Mesothelial cell of epicardium (in vitro differentiated cells): ENCODE data around the gene TXN2. TPM values are rescaled to one million over a fixed set of nuclear protein-coding genes. Genes with fewer than 3 reads are reported as not detected.

Experiments
- DNase-seq, 2 experiments: peaks; one replicate each; pipeline ENCODE4 v3.0.0; 2021; ENCODE audit warnings: low spot score in 2 of 2; ENCODE audit not compliant: unreplicated experiment in 2 of 2
- H3K27ac Mint-ChIP-seq: 2 replicates; pipeline ENCODE4 v1.8.0; 2021; ENCODE audit warnings: mixed read lengths
- H3K27me3 Mint-ChIP-seq: 2 replicates; pipeline ENCODE4 v1.8.0; 2021; ENCODE audit warnings: low read depth, mixed read lengths
- H3K36me3 Mint-ChIP-seq: 2 replicates; pipeline ENCODE4 v1.8.0; 2021; ENCODE audit warnings: mixed read lengths
- H3K4me1 Mint-ChIP-seq: 2 replicates; pipeline ENCODE4 v1.8.0; 2021; ENCODE audit warnings: mixed read lengths
- H3K4me3 Mint-ChIP-seq: 2 replicates; pipeline ENCODE4 v1.8.0; 2021; ENCODE audit warnings: mild to moderate bottlenecking, moderate library complexity, mixed read lengths
- H3K9me3 Mint-ChIP-seq: 2 replicates; pipeline ENCODE4 v1.8.0; 2021; ENCODE audit warnings: mixed read lengths
- CTCF ChIP-seq: fragments of 200-600 bp; sonication (generic); IDR thresholded peaks from one replicate; pipeline ENCODE4 v1.5.0; 2021; ENCODE audit warnings: antibody characterized with exemption; ENCODE audit not compliant: unreplicated experiment
- total RNA-seq: library from RNA; stranded (reverse); gene quantifications from 3 replicates; pipeline ENCODE4 v1.2.1, GENCODE V29; 2021

TXN2 gene
- total RNA-seq, 1 donor from 2014 or later: 59.1 TPM

- TF ChIP-seq CTCF: no peak
- H3K36me3 Mint-ChIP-seq: peaks cover 7% of the 10 kb centered on the region
- H3K4me3 Mint-ChIP-seq: no peak overlapping the region
- H3K4me1 Mint-ChIP-seq: peaks cover 5% of the 10 kb centered on the region
- H3K27me3 Mint-ChIP-seq: no peaks in the 10 kb centered on the region
- H3K27ac Mint-ChIP-seq: no peak overlapping the region
- no peaks in the 10 kb centered on the region for H3K9me3 Mint-ChIP-seq
- DNase-seq: no peak
Measured at GRCh38 chr22:36469094-36469710, 12.2 kb downstream of the TXN2 start.

GRCh38 chr22:36467946-36468345 is 13.5 kb downstream of the TXN2 start:
- no peak for TF ChIP-seq CTCF
- H3K4me1 Mint-ChIP-seq: peaks cover 5% of the 10 kb centered on the region
- no peaks in the 10 kb centered on the region for H3K27me3 Mint-ChIP-seq
- no peak for DNase-seq
- no peaks in the 10 kb centered on the region for H3K9me3 Mint-ChIP-seq
- H3K36me3 Mint-ChIP-seq: peaks cover 7% of the 10 kb centered on the region
- no peak overlapping the region for H3K4me3 Mint-ChIP-seq
- no peak overlapping the region for H3K27ac Mint-ChIP-seq

- peak overlapping the region; percentile 80 for H3K27ac Mint-ChIP-seq
- TF ChIP-seq CTCF: no peak
- no peaks in the 10 kb centered on the region for H3K9me3 Mint-ChIP-seq
- peaks cover 8% of the 10 kb centered on the region for H3K4me1 Mint-ChIP-seq
- H3K36me3 Mint-ChIP-seq: peaks cover 4% of the 10 kb centered on the region
- no peak for DNase-seq
- no peak overlapping the region for H3K4me3 Mint-ChIP-seq
- H3K27me3 Mint-ChIP-seq: no peaks in the 10 kb centered on the region
Measured at GRCh38 chr22:36467042-36467810, 14.2 kb downstream of the TXN2 start.

GRCh38 chr22:36466258-36466657 is 15.2 kb downstream of the TXN2 start:
- no peak for TF ChIP-seq CTCF
- no peak overlapping the region for H3K4me3 Mint-ChIP-seq
- no peaks in the 10 kb centered on the region for H3K27me3 Mint-ChIP-seq
- DNase-seq: no peak
- H3K27ac Mint-ChIP-seq: peak overlapping the region; percentile 93
- H3K4me1 Mint-ChIP-seq: peaks cover 18% of the 10 kb centered on the region
- no peaks in the 10 kb centered on the region for H3K36me3 Mint-ChIP-seq
- no peaks in the 10 kb centered on the region for H3K9me3 Mint-ChIP-seq

- Mint-ChIP-seq H3K9me3 (no peaks in the 10 kb centered on the region), H3K27ac (peak overlapping the region; percentile 93), H3K27me3 (no peaks in the 10 kb centered on the region), H3K4me3 (no peak overlapping the region), H3K4me1 (peaks cover 21% of the 10 kb centered on the region), H3K36me3 (no peaks in the 10 kb centered on the region)
- TF ChIP-seq CTCF: no peak
- DNase-seq: no peak
Measured at GRCh38 chr22:36465232-36466021, 16.0 kb downstream of the TXN2 start.
